GM18951 (cell line): Measurements from ENCODE around the gene TRIO.
"Not testable (repeated sequence)": the region's sequence is repeated elsewhere in the genome, so short reads cannot be mapped to it uniquely, and the experiment has no call there.

Experiments used
- POLR2A ChIP-seq: IDR thresholded peaks from 4 replicates; pipeline ENCODE4 v1.6.1; 2011; ENCODE audit warnings: mild to moderate bottlenecking; ENCODE audit not compliant: insufficient read length, insufficient read depth; ENCODE audit errors: extremely low read depth
- in situ Hi-C: fragments of 300-500 bp; cut with MboI; formaldehyde crosslinking; loops from one replicate; pipeline ENCODE4 v1.12.0; 2022; ENCODE audit warnings: low sequenced_read_pairs, mixed read lengths, inconsistent platforms; ENCODE audit not compliant: unreplicated experiment

The TRIO gene

GRCh38 chr5:14193496-14193895 lies 50.4 kb downstream of the TRIO start:
- TF ChIP-seq POLR2A = no peak
- in situ Hi-C loops = no loop called here

- in situ Hi-C loops = no loop called here
- no peak for TF ChIP-seq POLR2A
These were observed 52.4 kb downstream of the TRIO start for GRCh38 chr5:14195588-14195987.

GRCh38 chr5:14197056-14197455 lies 53.9 kb downstream of the TRIO start:
- in situ Hi-C loops = no loop called here
- no peak for TF ChIP-seq POLR2A

- TF ChIP-seq POLR2A = no peak
- in situ Hi-C loops = no loop called here
These were observed 56.8 kb downstream of the TRIO start for GRCh38 chr5:14199902-14200301.

GRCh38 chr5:14200312-14200990 lies 57.3 kb downstream of the TRIO start:
- no peak for TF ChIP-seq POLR2A
- in situ Hi-C loops = no loop called here

- in situ Hi-C loops = no loop called here
- no peak for TF ChIP-seq POLR2A
These were observed 58.3 kb downstream of the TRIO start for GRCh38 chr5:14201325-14202045.

- in situ Hi-C loops = no loop called here
- TF ChIP-seq POLR2A = no peak
These were observed 59.3 kb downstream of the TRIO start for GRCh38 chr5:14202462-14202861.

- in situ Hi-C loops = no loop called here
- no peak for TF ChIP-seq POLR2A
These were observed 61.0 kb downstream of the TRIO start for GRCh38 chr5:14204011-14204670.

GRCh38 chr5:14204785-14205321 lies 61.7 kb downstream of the TRIO start:
- TF ChIP-seq POLR2A = no peak
- in situ Hi-C loops = no loop called here

GRCh38 chr5:14206028-14206725 lies 63.0 kb downstream of the TRIO start:
- in situ Hi-C loops = no loop called here
- no peak for TF ChIP-seq POLR2A

GRCh38 chr5:14207428-14207827 lies 64.3 kb downstream of the TRIO start:
- in situ Hi-C loops = not testable (repeated sequence)

GRCh38 chr5:14208071-14209021 lies 65.2 kb downstream of the TRIO start:
- TF ChIP-seq POLR2A = peak; percentile 45
- in situ Hi-C loops = no loop called here
